GM12891 (cell line): ENCODE data around the gene PTCD3.

ENCODE experiments used
- POLR2A ChIP-seq: IDR thresholded peaks from 2 replicates; pipeline ENCODE4 v1.6.1; 2011; ENCODE audit warnings: low read depth, low read length, control low read depth
- POLR2AphosphoS5 ChIP-seq: IDR thresholded peaks from 2 replicates; pipeline ENCODE4 v1.6.1; 2011; ENCODE audit warnings: low read depth, low read length, control low read depth
- POU2F2 ChIP-seq: IDR thresholded peaks from 2 replicates; pipeline ENCODE4 v1.6.1; 2011; ENCODE audit warnings: low read depth, mild to moderate bottlenecking, control low read depth, low read length, moderate library complexity
- TAF1 ChIP-seq: IDR thresholded peaks from 2 replicates; pipeline ENCODE4 v1.6.1; 2011; ENCODE audit warnings: low read depth, low read length, control low read depth

DNA sequence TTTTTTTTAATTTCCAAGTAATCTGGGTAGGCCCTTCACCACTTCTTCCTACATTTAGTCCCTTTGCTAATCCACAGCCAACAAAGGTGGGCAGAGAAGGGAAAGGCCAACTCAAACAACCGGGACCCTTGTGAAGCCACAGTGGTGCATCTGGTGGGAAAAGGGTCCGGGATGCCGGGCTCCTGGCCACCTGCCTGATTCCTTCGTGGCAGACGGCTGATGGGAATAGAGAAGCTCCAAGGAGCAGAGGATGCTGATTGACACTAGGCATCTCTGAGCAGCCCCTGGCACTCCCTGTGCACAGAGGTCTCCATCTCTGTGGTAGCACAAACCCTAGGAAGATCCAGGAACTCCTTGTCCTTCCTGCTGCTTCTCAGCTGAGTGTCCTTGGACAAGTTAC, 37.4 kb upstream of the PTCD3 start:
- TF ChIP-seq POLR2AphosphoS5 (no peak), POU2F2 (no peak), POLR2A (no peak), TAF1 (no peak)
